HepG2 (cell line): ENCODE measurements around the gene SLC17A9. TPM values are rescaled to one million over a fixed set of nuclear protein-coding genes. Genes with fewer than 3 reads are reported as not detected.

Experiments used
- ATF1 ChIP-seq: IDR thresholded peaks from 2 replicates; pipeline ENCODE4 v1.6.1; 2016; ENCODE audit warnings: mild to moderate bottlenecking, control low read depth
- CBFB ChIP-seq: sonication (generic); formaldehyde crosslinking; IDR thresholded peaks from 2 replicates; pipeline ENCODE4 v1.4.0; 2020; ENCODE audit warnings: missing genetic modification reagents
- ELF4 ChIP-seq: sonication (generic); formaldehyde crosslinking; IDR thresholded peaks from 2 replicates; pipeline ENCODE4 v1.5.0; 2020; ENCODE audit warnings: missing genetic modification reagents, mild to moderate bottlenecking, moderate library complexity, borderline replicate concordance
- FOXK1 ChIP-seq: sonication (generic); formaldehyde crosslinking; IDR thresholded peaks from 2 replicates; pipeline ENCODE4 v1.4.0; 2020; ENCODE audit warnings: low read depth, missing genetic modification reagents, borderline replicate concordance
- HMGXB4 ChIP-seq, 2 experiments: sonication (generic) in 1 of 2; formaldehyde crosslinking in 1 of 2; IDR thresholded peaks; 2 replicates each; pipeline versions ENCODE4 v1.4.0 to v1.6.1; 2018 to 2020; ENCODE audit warnings: missing genetic modification reagents in 2 of 2, borderline replicate concordance in 1 of 2, low read depth in 1 of 2, mild to moderate bottlenecking in 1 of 2, missing biosample characterization in 1 of 2
- NCOA1 ChIP-seq: sonication (generic); formaldehyde crosslinking; IDR thresholded peaks from 2 replicates; pipeline ENCODE4 v1.9.0; 2021; ENCODE audit warnings: missing genetic modification reagents
- NFE2 ChIP-seq: sonication (generic); formaldehyde crosslinking; IDR thresholded peaks from 2 replicates; pipeline ENCODE4 v1.4.0; 2020; ENCODE audit warnings: missing genetic modification reagents
- NFKB2 ChIP-seq: sonication (generic); formaldehyde crosslinking; IDR thresholded peaks from 2 replicates; pipeline ENCODE4 v1.4.0; 2020; ENCODE audit warnings: missing genetic modification reagents, borderline replicate concordance
- RBFOX2 ChIP-seq: fragments of 200-400 bp; formaldehyde crosslinking; IDR thresholded peaks from 2 replicates; pipeline ENCODE4 v1.6.1; 2017; ENCODE audit warnings: low read depth, mild to moderate bottlenecking, low read length
- SRY ChIP-seq: sonication (generic); formaldehyde crosslinking; IDR thresholded peaks from 2 replicates; pipeline ENCODE4 v1.8.0; 2022; ENCODE audit warnings: mild to moderate bottlenecking, missing genetic modification reagents
- TCF7 ChIP-seq: sonication (generic); IDR thresholded peaks from 2 replicates; pipeline ENCODE4 v1.6.1; 2016; ENCODE audit warnings: antibody characterized with exemption, low read depth
- TOE1 ChIP-seq: sonication (generic); formaldehyde crosslinking; IDR thresholded peaks from 2 replicates; pipeline ENCODE4 v1.4.0; 2020; ENCODE audit warnings: mild to moderate bottlenecking, missing genetic modification reagents
- ZKSCAN1 ChIP-seq: fragments of 150-350 bp; IDR thresholded peaks from 2 replicates; pipeline ENCODE4 v1.6.1; 2014; ENCODE audit warnings: low read length
- ZNF317 ChIP-seq: sonication (generic); formaldehyde crosslinking; IDR thresholded peaks from 2 replicates; pipeline ENCODE4 v1.5.0; 2020; ENCODE audit warnings: mild to moderate bottlenecking, missing genetic modification reagents
- ZNF589 ChIP-seq: sonication (generic); formaldehyde crosslinking; conservative IDR thresholded peaks from 2 replicates; pipeline ENCODE4 v1.8.0; 2022; ENCODE audit warnings: mild to moderate bottlenecking, moderate library complexity, missing genetic modification reagents
- ZNF619 ChIP-seq: sonication (generic); formaldehyde crosslinking; IDR thresholded peaks from 2 replicates; pipeline ENCODE4 v1.4.0; 2020; ENCODE audit warnings: mild to moderate bottlenecking, missing genetic modification reagents
- polyA plus RNA-seq, 8 experiments: library from polyadenylated mRNA; depleted of rRNA in 3 of 8; stranded (reverse) in 7 of 8; unstranded in 1 of 8; fragments of >200 nt; fragmentation: Illumina TruSeq in 4 of 8; extraction: Trizol in 4 of 8; gene quantifications; 2 replicates each; pipeline versions ENCODE4 v1.2.1 to v1.2.3, GENCODE V29; 2011 to 2016; ENCODE audit warnings: low read depth in 4 of 8, missing spikeins in 1 of 8, mixed read lengths in 1 of 8; ENCODE audit not compliant: insufficient read depth in 1 of 8
- total RNA-seq, 5 experiments: library from RNA; depleted of rRNA; stranded (reverse); fragments of >200 nt; fragmentation: Illumina TruSeq; extraction: Trizol; gene quantifications; 2 replicates each; pipeline ENCODE4 v1.2.3, GENCODE V29; 2016; ENCODE audit warnings: low read depth in 1 of 5
- TF ChIP-seq, protein P1 (sequence below): sonication (generic); formaldehyde crosslinking; IDR thresholded peaks from 2 replicates; pipeline ENCODE4 v1.5.0; 2020; ENCODE audit warnings: mild to moderate bottlenecking, missing genetic modification reagents, borderline replicate concordance
- TF ChIP-seq, protein P2 (sequence below): sonication (generic); formaldehyde crosslinking; IDR thresholded peaks from 2 replicates; pipeline ENCODE4 v1.4.0; 2020; ENCODE audit warnings: mild to moderate bottlenecking, missing genetic modification reagents

SLC17A9 gene
- total and polyA plus RNA-seq, 2 of the 13 experiments (the other 11 are each of a cell fraction or from before 2014, with no cell fraction given), result 110 to 191 TPM

DNA sequence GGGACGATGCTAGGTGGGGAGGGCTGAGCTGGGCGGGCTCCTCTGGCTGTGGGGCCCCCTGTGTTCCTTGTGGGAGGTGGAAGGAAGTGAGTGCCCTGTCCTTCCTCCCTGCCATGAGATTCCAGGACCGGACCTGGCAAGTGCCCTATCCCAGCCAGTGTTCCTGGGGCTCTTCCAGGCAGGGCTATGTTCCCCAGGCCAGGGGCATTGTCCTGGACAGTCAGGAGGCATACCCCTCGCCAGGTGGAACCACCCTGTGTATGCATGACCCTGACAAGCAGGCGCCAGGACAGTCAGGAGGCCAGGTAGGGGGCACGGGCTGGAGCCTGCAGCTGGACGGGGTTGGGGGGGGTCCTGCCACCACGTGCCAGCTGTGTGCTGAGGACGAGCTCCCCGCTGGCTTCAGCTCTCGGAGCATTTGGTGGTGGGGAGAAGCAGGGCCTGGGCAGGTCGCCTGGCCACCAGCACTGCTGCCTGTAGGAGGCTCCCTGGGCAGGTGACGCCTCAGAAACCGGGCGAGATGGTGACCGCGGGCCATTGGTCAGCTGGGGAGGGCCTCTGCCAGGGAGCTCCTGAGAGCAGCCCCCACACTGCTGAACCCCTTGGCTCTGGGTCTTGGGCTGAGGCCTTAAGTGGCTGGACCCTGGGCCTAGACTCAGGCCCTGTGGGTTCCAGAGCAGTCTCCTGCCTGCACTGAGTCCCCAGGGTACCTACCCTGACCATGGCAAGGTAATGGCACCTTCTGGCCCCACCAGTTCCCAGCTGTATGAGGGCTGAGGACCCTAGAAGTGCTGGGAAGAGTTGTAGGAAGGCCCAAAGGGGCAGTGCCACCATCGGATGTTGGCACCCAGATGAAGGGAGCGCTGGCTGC is 694 bp downstream of the SLC17A9 start (continued):
- TF ChIP-seq, protein P1, sequence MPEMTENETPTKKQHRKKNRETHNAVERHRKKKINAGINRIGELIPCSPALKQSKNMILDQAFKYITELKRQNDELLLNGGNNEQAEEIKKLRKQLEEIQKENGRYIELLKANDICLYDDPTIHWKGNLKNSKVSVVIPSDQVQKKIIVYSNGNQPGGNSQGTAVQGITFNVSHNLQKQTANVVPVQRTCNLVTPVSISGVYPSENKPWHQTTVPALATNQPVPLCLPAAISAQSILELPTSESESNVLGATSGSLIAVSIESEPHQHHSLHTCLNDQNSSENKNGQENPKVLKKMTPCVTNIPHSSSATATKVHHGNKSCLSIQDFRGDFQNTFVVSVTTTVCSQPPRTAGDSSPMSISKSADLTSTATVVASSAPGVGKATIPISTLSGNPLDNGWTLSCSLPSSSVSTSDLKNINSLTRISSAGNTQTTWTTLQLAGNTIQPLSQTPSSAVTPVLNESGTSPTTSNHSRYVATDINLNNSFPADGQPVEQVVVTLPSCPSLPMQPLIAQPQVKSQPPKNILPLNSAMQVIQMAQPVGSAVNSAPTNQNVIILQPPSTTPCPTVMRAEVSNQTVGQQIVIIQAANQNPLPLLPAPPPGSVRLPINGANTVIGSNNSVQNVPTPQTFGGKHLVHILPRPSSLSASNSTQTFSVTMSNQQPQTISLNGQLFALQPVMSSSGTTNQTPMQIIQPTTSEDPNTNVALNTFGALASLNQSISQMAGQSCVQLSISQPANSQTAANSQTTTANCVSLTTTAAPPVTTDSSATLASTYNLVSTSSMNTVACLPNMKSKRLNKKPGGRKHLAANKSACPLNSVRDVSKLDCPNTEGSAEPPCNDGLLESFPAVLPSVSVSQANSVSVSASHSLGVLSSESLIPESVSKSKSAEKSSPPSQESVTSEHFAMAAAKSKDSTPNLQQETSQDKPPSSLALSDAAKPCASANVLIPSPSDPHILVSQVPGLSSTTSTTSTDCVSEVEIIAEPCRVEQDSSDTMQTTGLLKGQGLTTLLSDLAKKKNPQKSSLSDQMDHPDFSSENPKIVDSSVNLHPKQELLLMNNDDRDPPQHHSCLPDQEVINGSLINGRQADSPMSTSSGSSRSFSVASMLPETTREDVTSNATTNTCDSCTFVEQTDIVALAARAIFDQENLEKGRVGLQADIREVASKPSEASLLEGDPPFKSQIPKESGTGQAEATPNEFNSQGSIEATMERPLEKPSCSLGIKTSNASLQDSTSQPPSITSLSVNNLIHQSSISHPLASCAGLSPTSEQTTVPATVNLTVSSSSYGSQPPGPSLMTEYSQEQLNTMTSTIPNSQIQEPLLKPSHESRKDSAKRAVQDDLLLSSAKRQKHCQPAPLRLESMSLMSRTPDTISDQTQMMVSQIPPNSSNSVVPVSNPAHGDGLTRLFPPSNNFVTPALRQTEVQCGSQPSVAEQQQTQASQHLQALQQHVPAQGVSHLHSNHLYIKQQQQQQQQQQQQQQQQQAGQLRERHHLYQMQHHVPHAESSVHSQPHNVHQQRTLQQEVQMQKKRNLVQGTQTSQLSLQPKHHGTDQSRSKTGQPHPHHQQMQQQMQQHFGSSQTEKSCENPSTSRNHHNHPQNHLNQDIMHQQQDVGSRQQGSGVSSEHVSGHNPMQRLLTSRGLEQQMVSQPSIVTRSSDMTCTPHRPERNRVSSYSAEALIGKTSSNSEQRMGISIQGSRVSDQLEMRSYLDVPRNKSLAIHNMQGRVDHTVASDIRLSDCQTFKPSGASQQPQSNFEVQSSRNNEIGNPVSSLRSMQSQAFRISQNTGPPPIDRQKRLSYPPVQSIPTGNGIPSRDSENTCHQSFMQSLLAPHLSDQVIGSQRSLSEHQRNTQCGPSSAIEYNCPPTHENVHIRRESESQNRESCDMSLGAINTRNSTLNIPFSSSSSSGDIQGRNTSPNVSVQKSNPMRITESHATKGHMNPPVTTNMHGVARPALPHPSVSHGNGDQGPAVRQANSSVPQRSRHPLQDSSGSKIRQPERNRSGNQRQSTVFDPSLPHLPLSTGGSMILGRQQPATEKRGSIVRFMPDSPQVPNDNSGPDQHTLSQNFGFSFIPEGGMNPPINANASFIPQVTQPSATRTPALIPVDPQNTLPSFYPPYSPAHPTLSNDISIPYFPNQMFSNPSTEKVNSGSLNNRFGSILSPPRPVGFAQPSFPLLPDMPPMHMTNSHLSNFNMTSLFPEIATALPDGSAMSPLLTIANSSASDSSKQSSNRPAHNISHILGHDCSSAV, result no peak
- TF ChIP-seq HMGXB4 (CRISPR knock-in tag; IDR thresholded peaks at IDR 0.05; ENCODE audit: borderline replicate concordance in 1 of 2, low read depth in 1 of 2), result peak in 1 of 2 experiments; percentile 24; a peak in 2 of 4 replicates
- no peak for TF ChIP-seq TCF7
- TF ChIP-seq ELF4, result no peak
- 0 out of 2 replicates have a peak, but pooled peaks have one; percentile 29 for TF ChIP-seq RBFOX2
- peak; percentile 86; the same call in 1 of the 2 replicates for TF ChIP-seq NCOA1
- TF ChIP-seq NFKB2 (CRISPR knock-in tag), result no peak; the same call in 1 of the 2 replicates
- TF ChIP-seq, protein P2, sequence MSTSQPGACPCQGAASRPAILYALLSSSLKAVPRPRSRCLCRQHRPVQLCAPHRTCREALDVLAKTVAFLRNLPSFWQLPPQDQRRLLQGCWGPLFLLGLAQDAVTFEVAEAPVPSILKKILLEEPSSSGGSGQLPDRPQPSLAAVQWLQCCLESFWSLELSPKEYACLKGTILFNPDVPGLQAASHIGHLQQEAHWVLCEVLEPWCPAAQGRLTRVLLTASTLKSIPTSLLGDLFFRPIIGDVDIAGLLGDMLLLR (CRISPR knock-in tag), result peak; percentile 97
- TF ChIP-seq ZNF619 (CRISPR knock-in tag), result 0 out of 2 replicates have a peak, but pooled peaks have one; percentile 2
- no peak; the same call in 1 of the 2 replicates for TF ChIP-seq SRY (CRISPR knock-in tag)
- TF ChIP-seq TOE1 (CRISPR knock-in tag), result 0 out of 2 replicates have a peak, but pooled peaks have one; percentile 70
- no peak for TF ChIP-seq NFE2 (CRISPR knock-in tag)
- TF ChIP-seq ZNF317 (CRISPR knock-in tag), result peak; percentile 83
- TF ChIP-seq FOXK1 (CRISPR knock-in tag), result 0 out of 2 replicates have a peak, but pooled peaks have one; percentile 24
- peak; percentile 18; the same call in 1 of the 2 replicates for TF ChIP-seq CBFB (CRISPR knock-in tag)
- TF ChIP-seq ATF1, result no peak
- TF ChIP-seq ZNF589 (CRISPR knock-in tag), result no peak
- no peak for TF ChIP-seq ZKSCAN1
